ENCODE measurements around the gene P2RY6.
"Not testable (repeated sequence)": the region's sequence is repeated elsewhere in the genome, so short reads cannot be mapped to it uniquely, and the experiment has no call there.

The P2RY6 gene
- total RNA-seq = 0 reads per million in 4 donors

- DNase-seq = no peak
Measured at GRCh38 chr11:73271936-73272679, at the start of gene P2RY6. Gene P2RY6 (plus strand): TSS chr11:73272338. CDS start chr11:73296519, 24,181 bp downstream.

- no peak for DNase-seq
Measured at GRCh38 chr11:73223998-73224730, 48.0 kb upstream of the P2RY6 start.

GRCh38 chr11:73225001-73225686 lies 47.0 kb upstream of the P2RY6 start:
- no peak for DNase-seq

GRCh38 chr11:73225851-73226250 lies 46.3 kb upstream of the P2RY6 start:
- DNase-seq = no peak

GRCh38 chr11:73226297-73227006 lies 45.7 kb upstream of the P2RY6 start:
- no peak for DNase-seq

- peak in 1 of 5 donors; percentile 2 for DNase-seq
Measured at GRCh38 chr11:73227571-73228211, 44.4 kb upstream of the P2RY6 start.

- peak in 1 of 5 donors; percentile 2 for DNase-seq
Measured at GRCh38 chr11:73228268-73229134, 43.6 kb upstream of the P2RY6 start.

- peak in 1 of 5 donors; percentile 3 for DNase-seq
Measured at GRCh38 chr11:73229321-73229895, 42.7 kb upstream of the P2RY6 start.

- DNase-seq = no peak
Measured at GRCh38 chr11:73229896-73230875, 42.0 kb upstream of the P2RY6 start.

- DNase-seq = no peak
Measured at GRCh38 chr11:73230931-73231330, 41.2 kb upstream of the P2RY6 start.

- DNase-seq = not testable (repeated sequence)
Measured at GRCh38 chr11:73232487-73232886, 39.7 kb upstream of the P2RY6 start.

- DNase-seq = no peak
Measured at GRCh38 chr11:73233211-73233610, 38.9 kb upstream of the P2RY6 start.

GRCh38 chr11:73233692-73234470 lies 38.3 kb upstream of the P2RY6 start:
- DNase-seq = peak in 1 of 5 donors; percentile 3

GRCh38 chr11:73234471-73235181 lies 37.5 kb upstream of the P2RY6 start:
- peak in 1 of 5 donors; percentile 6 for DNase-seq

- no peak for DNase-seq
Measured at GRCh38 chr11:73235236-73235786, 36.8 kb upstream of the P2RY6 start.

- no peak for DNase-seq
Measured at GRCh38 chr11:73236205-73236765, 35.9 kb upstream of the P2RY6 start.

- DNase-seq = peak in 1 of 5 donors; percentile 33
Measured at GRCh38 chr11:73236854-73237253, 35.3 kb upstream of the P2RY6 start.

Data from T-helper 1 cell (primary cell).